K562 treated with DMSO at 1 percent for 48 hours (cell line): ENCODE data around the gene DDX56. TPM values are rescaled to one million over a fixed set of nuclear protein-coding genes. Genes with fewer than 3 reads are reported as not detected.

Experiments used
- total RNA-seq: library from RNA; unstranded; fragments of 300-600 nt; gene quantifications from 2 replicates; pipeline ENCODE4 v1.2.3, GENCODE V29; 2022; ENCODE audit warnings: low replicate concordance; ENCODE audit errors: extremely low read depth

Gene DDX56, protein sequence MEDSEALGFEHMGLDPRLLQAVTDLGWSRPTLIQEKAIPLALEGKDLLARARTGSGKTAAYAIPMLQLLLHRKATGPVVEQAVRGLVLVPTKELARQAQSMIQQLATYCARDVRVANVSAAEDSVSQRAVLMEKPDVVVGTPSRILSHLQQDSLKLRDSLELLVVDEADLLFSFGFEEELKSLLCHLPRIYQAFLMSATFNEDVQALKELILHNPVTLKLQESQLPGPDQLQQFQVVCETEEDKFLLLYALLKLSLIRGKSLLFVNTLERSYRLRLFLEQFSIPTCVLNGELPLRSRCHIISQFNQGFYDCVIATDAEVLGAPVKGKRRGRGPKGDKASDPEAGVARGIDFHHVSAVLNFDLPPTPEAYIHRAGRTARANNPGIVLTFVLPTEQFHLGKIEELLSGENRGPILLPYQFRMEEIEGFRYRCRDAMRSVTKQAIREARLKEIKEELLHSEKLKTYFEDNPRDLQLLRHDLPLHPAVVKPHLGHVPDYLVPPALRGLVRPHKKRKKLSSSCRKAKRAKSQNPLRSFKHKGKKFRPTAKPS
- total RNA-seq = not detected in 2 replicates

DNA sequence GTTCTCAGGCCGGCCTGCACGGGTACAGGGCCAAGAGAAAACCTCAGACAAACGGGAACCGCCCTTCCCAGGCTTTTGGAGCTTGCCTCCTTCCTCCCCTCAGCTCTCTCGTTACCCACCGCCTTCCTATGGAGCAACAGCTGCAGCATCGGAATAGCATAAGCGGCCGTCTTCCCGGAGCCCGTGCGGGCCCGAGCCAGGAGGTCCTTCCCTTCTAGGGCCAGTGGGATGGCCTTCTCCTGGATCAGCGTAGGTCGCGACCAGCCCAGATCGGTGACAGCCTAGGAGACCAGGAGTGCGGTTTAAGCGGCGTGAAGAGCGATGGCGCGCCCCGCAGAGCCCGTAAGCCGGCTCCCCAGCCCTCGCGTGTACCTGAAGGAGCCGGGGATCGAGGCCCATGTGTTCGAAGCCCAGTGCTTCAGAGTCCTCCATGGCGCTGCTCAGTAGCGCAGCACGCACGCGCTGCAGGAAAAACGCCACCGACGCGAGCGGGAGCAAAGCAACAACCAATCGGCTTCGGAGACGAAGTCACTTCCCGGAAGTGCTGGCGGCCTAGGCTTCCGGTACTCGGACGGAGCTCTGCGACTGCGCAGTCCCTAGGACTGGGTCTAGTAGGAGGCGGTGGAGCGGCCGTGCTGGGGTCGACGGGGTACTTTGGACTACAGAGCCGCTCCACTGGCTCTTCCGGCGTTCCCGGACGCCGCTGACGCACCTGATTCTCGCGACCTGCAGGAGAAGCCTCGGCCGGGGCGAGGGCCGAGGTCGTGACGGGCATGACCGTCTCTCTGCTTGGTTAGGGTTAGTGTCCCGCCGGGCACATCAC is at the start of gene DDX56:
DDX56 (minus strand) TSS at position 445 of the 823 bp plus-strand sequence; CDS start at position 432, 13 bp downstream.

DNA sequence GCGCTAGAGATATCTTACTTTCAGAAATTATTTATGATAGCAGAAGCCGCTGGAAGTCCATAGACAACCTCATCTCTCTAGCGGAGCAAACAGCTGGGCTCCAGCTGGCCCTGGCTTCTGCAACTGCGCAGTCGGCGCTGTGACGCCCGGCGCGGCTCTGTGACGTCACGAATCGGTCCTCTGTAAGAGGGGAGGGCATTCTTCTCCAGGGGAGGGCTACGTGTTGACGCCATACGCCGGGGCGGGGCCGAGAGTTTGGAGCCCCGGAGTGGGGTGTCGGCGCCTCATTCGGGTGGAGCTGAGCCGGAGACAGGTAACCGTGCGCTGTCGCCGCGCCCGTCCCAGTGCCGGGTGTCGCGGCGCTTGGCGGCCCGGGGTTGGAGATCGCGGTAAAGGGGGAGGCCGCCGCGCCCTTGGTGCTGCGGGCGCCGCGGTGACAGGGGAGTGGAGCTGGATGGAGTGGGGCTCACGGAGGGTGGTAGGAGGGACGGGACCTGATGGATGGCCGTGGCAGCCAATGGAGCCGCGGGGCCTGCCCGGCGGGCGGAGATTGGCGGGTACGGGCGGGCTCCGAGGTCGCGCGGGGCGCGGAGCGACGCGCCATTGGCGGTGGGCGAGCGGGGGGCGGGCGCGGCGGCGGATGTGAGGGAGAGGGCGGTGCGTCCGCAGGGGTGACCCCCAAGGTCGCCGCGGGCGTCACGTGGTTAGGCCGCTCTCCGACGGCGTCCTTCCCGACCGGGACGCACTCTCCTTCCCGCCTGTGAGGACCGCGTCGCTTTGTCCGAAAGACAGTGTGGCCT is 32.8 kb upstream of the DDX56 start, which contains the start of gene OGDH:
OGDH (plus strand) TSS at position 287 of the 800 bp plus-strand sequence. CDS start 17,717 bp downstream, outside the sequence.

GRCh38 chr7:44581879-44582603 is 8.3 kb upstream of the DDX56 start, which contains the start of gene TMED4:
TMED4 (minus strand) TSS chr7:44582231; CDS start chr7:44582206, 25 bp downstream.

DNA sequence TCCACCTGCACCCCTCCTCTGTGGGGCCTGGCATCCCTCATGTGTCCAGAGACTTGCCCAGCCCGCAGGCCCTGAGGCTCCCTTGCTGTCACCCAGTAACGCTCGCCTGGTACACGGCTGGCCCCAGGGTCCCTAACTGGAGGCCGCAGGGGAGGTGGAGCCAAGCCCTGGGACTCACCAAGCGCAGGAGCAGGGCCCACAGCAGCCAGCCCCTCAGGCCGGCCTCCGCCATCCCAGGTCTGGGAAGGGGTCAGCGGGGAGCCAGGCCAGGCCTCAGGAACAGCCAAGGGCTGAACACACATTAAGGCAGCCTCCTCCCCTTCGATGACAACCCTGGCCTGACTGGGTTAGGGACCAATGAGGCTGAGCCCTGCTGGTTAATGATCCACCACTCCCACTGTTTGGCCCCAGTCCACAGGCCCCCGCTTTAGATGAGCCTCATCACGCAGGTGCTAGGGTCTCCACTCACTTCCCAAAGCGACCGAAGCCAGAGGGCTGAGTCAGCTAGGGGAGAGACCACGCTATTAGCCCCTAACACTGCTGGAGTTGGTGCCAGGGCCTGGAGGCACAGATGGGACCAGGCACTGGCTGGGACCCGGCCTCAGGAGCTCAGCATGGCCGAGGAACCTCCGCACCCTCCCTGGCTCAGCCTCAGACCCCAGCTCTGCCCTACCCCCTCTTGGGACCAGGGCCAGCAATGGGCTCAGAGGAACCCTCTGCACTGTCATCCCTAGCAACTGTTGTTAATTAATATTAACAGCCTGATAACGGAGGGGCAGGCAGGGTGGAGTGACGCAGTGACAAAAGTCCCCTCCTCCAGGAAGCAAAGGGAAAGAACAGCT is 32.5 kb downstream of the DDX56 start, which contains the start of gene NPC1L1:
NPC1L1 (minus strand) TSS at position 303 of the 842 bp plus-strand sequence; CDS start at position 232, 71 bp downstream.

Other genes starting within 250 kb of the DDX56 start
- gene CAMK2B, start 248.3 kb downstream of the DDX56 start, total RNA-seq = not detected in 2 replicates
- not detected in 2 replicates for gene NUDCD3, start 83.2 kb downstream of the DDX56 start, total RNA-seq
- not detected in 2 replicates for gene NPC1L1, start 32.6 kb downstream of the DDX56 start, total RNA-seq
- gene TMED4, start 8.3 kb upstream of the DDX56 start, total RNA-seq = 179 TPM in 1 of 2 replicates, not detected in the other
- not detected in 2 replicates for gene OGDH, start 32.7 kb upstream of the DDX56 start, total RNA-seq
- gene ZMIZ2, start 174.9 kb upstream of the DDX56 start, total RNA-seq = not detected in 2 replicates
- 1,475 and 1,935 TPM in 2 replicates for gene PPIA, start 222.8 kb upstream of the DDX56 start, total RNA-seq